HG02610 (cell line): Measurements from ENCODE around the gene INPP4A.
"Not testable (repeated sequence)": the region's sequence is repeated elsewhere in the genome, so short reads cannot be mapped to it uniquely, and the experiment has no call there.

ENCODE experiments used
- ATAC-seq: cut with Tn5 transposase; IDR thresholded peaks from one replicate; pipeline ENCODE4 v1.9.1; 2021; ENCODE audit warnings: mild to moderate bottlenecking, moderate library complexity; ENCODE audit not compliant: unreplicated experiment

INPP4A gene

GRCh38 chr2:98578231-98578630 lies 133.6 kb downstream of the INPP4A start:
- ATAC-seq = no peak

GRCh38 chr2:98579926-98580325 lies 135.3 kb downstream of the INPP4A start:
- ATAC-seq = no peak

DNA sequence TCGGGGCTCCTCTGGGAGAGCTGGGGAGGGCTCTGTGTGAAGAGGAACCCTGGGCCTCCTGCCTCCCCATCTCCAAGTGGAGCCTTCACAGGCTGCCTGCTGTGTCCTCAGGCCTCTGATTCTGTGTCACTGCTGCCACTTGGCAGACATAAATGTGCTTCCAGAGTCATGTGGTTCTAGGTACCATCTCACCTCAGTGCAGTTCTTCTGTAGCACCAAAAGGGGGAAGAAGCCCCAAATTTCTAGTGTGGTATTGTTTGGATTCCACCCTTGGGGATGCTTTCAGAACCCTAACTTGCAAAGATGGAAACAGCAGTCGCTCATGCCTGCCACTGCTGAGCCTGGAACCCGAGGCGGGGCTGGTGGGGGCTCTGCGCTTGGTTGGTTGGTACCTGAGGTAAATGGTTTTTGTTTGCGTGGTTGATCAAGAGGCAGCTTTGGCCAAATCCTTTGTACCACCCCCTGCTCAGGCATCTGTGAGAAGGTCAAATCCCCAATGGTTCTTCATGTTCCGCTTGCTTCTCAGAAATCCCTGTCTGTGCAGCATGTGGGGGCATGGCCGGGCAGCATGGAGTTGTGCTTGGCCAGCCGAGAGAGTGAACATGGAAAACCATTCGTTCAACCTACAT lies 136.1 kb downstream of the INPP4A start:
- no peak for ATAC-seq

- no peak for ATAC-seq
These were observed 137.9 kb downstream of the INPP4A start for GRCh38 chr2:98582523-98582922.

DNA sequence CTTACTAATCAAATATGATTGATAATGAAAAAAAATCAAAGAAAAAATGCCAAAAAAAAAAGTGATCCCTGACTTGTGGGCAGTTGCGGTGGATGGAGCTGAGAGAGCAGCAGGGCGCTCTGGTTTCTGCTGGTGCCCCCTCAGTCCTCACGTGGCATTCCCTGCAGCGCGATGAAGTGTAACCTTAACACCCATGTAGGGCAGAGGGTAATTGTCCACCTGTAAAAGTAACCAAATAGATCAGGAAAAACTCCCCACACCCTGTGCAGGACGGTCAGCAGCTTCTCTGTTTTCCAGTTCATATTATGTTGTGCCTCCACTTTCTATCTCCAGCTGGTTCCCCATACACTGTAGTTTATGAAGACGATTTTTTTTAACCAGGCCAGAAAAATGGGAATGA lies 138.6 kb downstream of the INPP4A start:
- ATAC-seq = no peak

DNA sequence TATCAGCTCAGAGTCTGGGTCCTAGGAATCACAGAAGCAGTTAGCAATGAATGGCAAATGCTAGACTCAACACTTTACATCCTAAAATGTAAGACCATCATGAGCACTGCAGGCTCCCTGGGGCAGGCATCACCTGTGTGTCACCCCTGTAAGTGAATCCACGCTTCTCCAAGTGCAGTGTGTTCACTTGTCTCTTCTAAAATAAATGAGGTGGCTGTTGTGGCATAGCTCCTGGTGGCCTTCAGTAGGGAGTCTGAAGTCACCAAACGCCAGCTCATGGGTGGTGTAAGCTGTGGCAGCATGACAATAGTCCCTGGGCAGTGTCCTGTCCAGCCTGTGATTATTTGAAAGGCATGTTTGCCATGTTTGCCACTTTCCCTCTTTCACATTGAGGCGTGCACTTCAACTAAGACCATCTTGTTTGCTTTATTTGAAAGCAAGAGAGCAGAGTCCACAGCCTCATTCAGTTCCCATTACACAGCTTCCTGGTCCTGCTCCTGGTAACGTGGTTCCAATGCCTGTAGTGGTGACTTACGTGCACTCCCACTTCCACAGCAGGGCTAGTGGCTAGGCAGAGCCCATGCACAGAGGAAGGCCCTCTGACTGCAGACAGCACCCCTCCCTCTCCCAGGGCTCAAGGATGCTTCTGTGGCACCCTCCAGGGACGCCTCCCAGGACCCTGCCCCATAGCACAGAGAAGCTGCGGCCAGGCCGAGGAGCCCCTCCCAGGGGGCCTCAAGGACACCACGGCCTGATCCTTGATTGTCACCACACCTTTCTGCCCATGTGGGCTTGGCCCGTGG lies 139.4 kb downstream of the INPP4A start:
- ATAC-seq = no peak

- no peak for ATAC-seq
These were observed 140.7 kb downstream of the INPP4A start for GRCh38 chr2:98585386-98585785.

DNA sequence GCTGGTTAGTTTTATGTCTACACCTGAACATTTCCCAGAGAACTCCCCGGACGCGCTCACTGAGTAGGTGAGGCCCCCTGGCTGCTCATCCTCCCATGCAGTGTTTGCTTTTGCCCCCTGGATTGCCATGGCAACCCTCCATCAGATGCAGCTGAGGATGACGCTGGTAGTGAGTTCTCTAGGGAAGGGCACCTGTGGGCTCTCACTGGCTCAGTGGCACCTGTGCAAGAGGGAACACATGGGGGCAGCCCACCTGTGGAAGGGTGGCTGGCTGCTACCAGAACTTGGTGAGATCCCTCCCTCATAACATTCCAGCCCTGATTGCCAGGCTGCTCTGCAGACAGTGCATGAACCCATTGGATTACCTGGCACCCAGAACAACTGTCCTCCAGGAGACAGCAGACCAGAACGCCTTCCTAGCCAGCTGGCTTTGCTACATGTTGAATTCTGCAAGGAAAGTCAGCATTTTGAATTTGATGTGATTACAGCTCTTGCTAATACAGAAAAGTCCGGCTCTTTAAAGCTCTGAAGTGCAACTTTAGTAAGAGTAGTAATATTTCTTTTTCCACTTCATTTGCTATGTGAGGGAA lies 142.0 kb downstream of the INPP4A start:
- ATAC-seq = no peak

DNA sequence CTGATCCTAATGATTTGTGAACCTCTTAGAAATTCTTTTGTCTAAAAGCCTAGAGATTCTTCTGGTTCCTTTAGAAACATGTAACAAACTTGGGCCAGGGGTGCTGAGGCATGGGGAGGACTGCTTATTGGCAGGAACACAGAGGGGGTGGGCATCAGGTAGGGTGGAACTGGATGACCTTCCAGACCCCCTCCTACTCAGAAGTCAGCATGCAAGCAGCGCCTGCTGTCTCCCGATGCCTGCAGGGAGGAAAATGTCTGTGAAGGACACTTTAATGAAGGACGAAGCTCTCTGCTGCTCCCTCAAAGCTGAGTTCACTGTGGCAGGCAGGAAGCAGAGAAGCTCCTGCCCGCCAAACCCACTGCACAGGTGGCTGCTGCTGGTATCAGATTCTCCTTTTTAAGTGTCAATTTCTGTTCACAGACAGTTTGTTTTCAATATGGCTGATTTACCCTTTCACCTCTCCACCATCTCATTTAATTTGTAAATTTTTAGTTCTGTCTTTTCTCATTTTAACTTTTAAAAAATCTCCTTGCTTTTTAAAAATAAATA lies 144.3 kb downstream of the INPP4A start:
- no peak for ATAC-seq

- ATAC-seq = no peak
These were observed 144.8 kb downstream of the INPP4A start for GRCh38 chr2:98589489-98589888.

DNA sequence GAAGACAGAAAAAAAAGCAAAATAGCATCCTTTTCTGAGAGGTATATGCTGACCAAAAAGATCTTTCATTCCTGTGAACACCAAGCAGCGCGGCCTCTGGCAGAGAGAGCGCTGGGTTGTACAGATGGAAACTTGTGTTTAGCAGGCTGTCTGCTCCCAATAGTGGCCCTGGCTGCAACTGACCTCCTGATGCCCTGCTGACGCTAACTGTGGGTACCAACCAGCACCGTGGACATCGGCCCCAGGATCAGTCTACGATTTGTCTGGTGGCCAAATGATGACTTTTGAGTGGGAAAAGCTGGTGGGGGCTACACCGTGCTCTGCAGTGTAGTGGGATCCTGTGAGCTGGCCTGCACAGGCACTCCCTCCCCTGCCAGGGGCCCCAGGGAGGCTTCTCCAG lies 147.9 kb downstream of the INPP4A start:
- no peak for ATAC-seq

- ATAC-seq = not testable (repeated sequence)
These were observed 150.0 kb downstream of the INPP4A start for GRCh38 chr2:98594665-98595064.

DNA sequence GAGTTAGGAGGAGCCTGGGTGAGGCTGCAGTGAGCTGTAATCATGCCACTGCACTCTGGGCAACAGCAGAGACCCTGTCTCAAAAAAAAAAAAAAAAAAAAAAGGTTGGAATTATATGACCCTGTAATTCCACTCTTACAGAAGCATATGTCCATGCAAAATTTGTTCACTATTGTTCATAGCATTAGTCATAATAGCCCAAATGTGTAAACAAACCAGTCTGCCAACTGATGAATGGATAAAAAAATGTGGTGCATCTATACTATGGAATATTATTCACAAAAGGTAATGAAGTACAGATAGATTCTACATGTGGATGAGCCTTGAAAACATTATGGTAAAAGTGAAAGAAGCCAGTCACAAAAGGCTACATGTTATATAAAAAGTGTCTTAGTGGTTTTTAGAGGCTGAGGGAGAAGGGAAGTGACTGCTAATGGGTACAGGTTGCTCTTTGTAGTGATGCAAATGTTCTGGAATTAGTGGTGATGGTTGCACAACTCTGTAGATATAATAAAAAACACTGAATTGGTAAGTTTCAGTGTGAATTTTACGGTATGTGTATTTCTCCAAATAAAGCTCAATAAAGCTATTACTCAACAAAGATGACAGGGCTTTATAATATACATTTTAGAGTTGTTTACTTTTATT lies 154.2 kb downstream of the INPP4A start:
- no peak for ATAC-seq

GRCh38 chr2:98601532-98602132 lies 157.0 kb downstream of the INPP4A start:
- ATAC-seq = peak; percentile 65

DNA sequence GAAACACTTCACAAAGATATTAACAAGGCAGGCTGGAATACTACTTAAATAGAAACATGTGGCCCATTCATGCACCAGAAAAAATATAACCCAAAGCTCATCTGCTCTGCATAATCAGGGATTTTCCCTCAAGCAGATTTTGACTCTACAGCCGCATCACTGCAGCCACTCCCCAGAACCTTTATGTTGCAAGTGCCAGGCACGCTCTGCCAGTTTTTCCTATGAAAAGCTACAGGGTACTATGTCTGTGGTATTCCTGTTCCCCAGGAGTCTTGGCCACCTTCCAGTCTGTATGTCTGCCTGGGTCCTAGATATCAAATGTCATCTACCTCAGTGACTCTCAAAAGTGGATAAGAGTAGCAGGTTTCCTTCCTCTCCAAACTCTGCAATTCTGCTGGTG lies 159.9 kb downstream of the INPP4A start:
- ATAC-seq = no peak

DNA sequence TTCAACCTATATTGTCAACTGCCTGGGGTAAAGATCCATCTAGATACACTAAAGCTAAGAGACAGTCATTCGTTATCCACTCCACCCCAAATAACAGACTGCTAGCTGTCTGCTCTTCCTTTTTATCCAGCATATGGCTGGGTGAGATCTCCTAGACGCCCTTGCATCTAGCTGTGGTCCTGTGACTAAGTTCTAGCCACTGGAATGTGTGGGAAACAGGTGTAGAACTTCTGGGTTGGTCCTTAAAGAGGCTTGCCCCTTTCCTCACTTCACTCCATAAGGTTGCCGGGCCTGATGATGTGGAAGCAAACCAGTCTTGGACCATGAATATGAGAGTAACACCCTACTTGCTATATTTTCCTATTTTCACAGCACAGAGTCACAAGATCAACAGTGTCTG lies 160.4 kb downstream of the INPP4A start:
- ATAC-seq = no peak

- ATAC-seq = no peak
These were observed 161.8 kb downstream of the INPP4A start for GRCh38 chr2:98606431-98606830.

GRCh38 chr2:98607104-98607503 lies 162.4 kb downstream of the INPP4A start:
- ATAC-seq = no peak

DNA sequence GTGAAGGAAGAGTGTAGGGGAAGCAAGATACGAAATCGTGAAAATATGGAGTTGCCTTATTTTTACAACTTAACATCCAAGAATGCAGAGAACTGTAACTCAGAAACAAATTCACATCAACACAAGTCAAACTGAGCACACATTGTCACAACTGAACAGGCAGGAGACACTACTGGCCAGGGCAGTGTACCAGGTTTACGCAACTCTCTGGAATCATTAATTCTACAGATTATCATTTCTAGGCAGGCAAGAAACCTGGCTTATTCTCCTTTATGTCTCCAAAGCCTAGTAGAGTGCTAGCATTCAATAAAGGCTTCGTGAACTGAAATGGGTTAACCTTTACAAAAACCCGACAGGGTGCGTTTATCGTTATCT lies 163.1 kb downstream of the INPP4A start:
- ATAC-seq = no peak

DNA sequence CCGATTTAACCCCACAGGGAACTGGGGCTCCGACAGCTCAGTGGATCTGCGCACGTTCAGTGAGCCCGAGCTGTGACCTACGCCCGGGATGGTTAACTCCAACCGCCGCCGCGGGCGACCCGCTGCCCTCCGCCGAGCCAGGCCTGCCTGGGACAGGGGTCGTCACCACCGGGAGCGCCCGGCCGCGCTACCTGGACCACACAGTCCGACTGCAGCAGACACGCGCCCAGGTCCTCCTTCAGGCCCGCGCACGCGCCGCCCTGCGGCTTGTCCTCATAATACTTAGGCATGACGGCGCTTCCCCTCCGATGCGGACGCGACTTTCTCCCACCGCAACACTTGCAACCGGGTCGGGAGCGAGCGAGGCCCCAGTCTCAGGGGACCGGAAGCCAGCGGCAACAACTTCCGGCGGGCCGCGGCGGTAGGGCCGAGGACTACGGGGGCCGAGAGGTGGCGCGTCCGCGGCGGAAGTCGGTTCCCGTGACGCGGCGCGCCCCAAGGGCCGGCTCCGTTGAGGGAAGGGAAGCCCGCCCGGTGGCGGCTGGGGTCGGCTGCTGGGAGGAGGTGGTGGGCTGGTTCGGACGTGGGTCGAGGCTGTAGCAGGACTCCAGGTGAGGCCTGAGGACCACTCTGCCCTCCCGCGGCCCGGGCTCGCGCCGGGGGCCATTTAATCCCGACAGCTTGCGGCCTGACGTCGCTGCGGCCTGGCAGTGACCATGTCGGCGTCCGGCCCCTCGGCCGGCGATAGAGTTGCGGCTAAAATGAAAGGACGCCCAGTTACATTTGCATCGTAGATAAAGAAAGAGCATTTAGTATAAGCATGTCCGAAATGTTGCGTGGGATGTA lies 163.7 kb downstream of the INPP4A start, which contains the start of the genes COA5 and UNC50:
Gene COA5 (minus strand): TSS at position 397 of the 846 bp plus-strand sequence. CDS start 107 bp downstream, at position 290.
Gene UNC50 (plus strand): TSS at position 474 of the 846 bp plus-strand sequence. CDS start 1,171 bp downstream, outside the sequence.
- ATAC-seq = peak; percentile 78
